ENCODE results near the gene HOXD12. TPM values are rescaled to one million over a fixed set of nuclear protein-coding genes. Genes with fewer than 3 reads are reported as not detected.

The HOXD12 gene
- total and polyA plus RNA-seq, 2 experiments from 2014 or later = not detected

DNA sequence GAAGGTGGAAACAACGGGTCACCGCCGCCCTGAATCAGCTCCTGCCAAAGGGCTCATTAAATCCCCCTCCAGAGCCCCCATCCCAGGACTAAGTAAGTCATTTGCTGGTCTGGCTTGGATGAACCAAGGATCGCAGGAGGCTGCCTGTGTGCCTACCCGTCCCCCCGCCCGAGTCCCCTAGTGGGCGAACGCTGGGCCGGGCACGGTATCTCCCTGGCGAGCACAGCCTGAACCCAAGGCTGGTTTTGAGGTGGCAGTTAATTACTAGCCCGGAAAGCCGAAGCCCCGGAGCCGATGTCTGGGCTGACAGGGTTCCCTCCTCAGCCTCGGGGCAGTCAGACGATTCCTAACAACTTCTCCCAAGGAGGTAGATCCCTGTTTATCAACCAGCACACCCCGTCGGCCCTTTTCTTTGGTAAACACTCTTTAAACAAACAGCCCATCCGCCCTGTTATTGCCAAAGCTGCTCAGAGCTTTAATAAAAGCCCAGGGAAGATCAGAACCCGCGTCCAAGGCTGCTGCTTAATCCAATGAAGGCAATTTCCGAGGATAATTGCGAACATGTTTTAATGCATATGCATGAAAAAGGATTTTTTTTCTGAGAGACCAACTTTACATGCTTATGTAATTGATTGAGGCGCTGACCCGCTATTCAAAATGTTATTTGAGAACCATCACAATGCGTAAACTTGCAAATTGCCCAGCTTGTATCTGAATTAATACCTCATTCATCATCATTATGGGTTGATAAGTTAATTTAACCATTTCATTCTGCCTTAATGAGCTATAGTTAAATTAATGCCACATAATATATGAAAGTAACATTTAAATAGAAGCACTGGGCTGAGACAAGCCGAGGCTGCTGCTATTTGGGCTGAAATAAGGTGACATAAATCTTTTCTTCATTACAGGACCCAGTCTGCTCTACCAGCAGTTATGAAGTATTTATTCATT is 26.4 kb upstream of the HOXD12 start:
- peaks cover 36% of the 10 kb centered on the region for H4K20me1 ChIP-seq (replicated peaks; ENCODE audit: insufficient read depth)
- H3K4me1 Mint-ChIP-seq = peaks cover 23% of the 10 kb centered on the region
- ATAC-seq (peak; percentile 38), DNase-seq (ENCODE audit: low spot score) (peak; percentile 49)
- no peak overlapping the region for H3K27ac ChIP-seq (ENCODE audit: low read depth)
- H3K4me1 ChIP-seq (ENCODE audit: insufficient read depth) = peaks cover 22% of the 10 kb centered on the region
- no peak overlapping the region for H2AFZ ChIP-seq
- peaks cover 100% of the 10 kb centered on the region for H3K27me3 ChIP-seq (ENCODE audit: insufficient read depth)
- H3K27ac Mint-ChIP-seq = no peak overlapping the region
- no peaks in the 10 kb centered on the region for H3K79me2 ChIP-seq (replicated peaks; ENCODE audit: insufficient read depth)
- peak overlapping the region; percentile 49 for H3K4me2 ChIP-seq
- no peaks in the 10 kb centered on the region; the same call in 2 of the 3 replicates for H3K9me3 Mint-ChIP-seq
- H3K27me3 Mint-ChIP-seq (ENCODE audit: insufficient read depth, low read depth, poor library complexity) = peaks cover 99% of the 10 kb centered on the region
- 0 out of 2 replicates have a peak overlapping the region, but pooled peaks have one; percentile 32 for H3K4me3 ChIP-seq
- TF ChIP-seq NANOG (IDR thresholded peaks at IDR 0.05; ENCODE audit: borderline replicate concordance) (no peak), EZH2 (IDR thresholded peaks at IDR 0.05; ENCODE audit: low read depth, unreplicated experiment) (peak; percentile 92), EZH2phosphoT487 (IDR thresholded peaks at IDR 0.05; ENCODE audit: unreplicated experiment) (peak; percentile 71)
- H3K36me3 Mint-ChIP-seq (ENCODE audit: low read depth) = no peaks in the 10 kb centered on the region; the same call in 2 of the 3 replicates
- H3K9me2 ChIP-seq (ENCODE audit: insufficient read depth) = no peaks in the 10 kb centered on the region
- H3K4me3 Mint-ChIP-seq = no peak overlapping the region; the same call in 2 of the 3 replicates
- no peaks in the 10 kb centered on the region; the same call in 1 of the 2 replicates for H3K36me3 ChIP-seq (ENCODE audit: insufficient read depth)
- H3F3A ChIP-seq (replicated peaks; ENCODE audit: low read depth) = peaks cover 16% of the 10 kb centered on the region

DNA sequence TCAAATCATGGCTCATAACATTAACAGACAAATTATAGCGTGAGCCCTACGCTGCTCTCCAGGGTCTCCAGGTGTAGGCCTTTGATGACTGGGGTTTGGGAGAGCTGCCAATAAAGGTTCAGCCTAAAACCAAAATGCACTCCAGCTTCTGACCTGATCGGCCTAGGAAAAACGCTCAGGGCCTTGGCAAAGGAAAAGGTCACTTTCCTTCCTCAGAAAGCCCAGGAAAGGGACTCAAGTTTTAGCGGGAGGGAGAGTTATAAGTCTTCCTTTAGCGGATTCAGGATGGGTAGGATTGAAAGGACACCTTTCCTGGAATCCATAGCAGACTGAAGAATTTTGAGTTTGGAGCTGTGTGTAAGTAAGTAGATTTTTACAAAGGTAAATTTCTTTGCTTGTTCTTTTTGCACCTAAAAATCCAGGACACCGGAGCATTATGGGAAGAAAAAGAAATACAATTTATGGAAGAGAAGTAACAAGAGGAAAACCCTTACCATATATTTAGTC is 24.6 kb upstream of the HOXD12 start:
- H3K9me2 ChIP-seq (ENCODE audit: insufficient read depth) = no peaks in the 10 kb centered on the region
- no peaks in the 10 kb centered on the region for H3K79me2 ChIP-seq (replicated peaks; ENCODE audit: insufficient read depth)
- Mint-ChIP-seq H3K4me3 (peak overlapping the region; percentile 23; the same call in 2 of the 3 replicates), H3K27me3 (ENCODE audit: insufficient read depth, low read depth, poor library complexity) (peaks cover 99% of the 10 kb centered on the region), H3K27ac (no peak overlapping the region), H3K36me3 (ENCODE audit: low read depth) (no peaks in the 10 kb centered on the region; the same call in 2 of the 3 replicates), H3K4me1 (peaks cover 30% of the 10 kb centered on the region), H3K9me3 (no peaks in the 10 kb centered on the region; the same call in 2 of the 3 replicates)
- H4K20me1 ChIP-seq (replicated peaks; ENCODE audit: insufficient read depth) = peaks cover 34% of the 10 kb centered on the region
- DNase-seq (ENCODE audit: low spot score) = peak; percentile 16
- H3F3A ChIP-seq (replicated peaks; ENCODE audit: low read depth) = peaks cover 25% of the 10 kb centered on the region
- no peak for ATAC-seq
- H3K27ac ChIP-seq (ENCODE audit: low read depth) = no peak overlapping the region
- peaks cover 100% of the 10 kb centered on the region for H3K27me3 ChIP-seq (ENCODE audit: insufficient read depth)
- no peaks in the 10 kb centered on the region; the same call in 1 of the 2 replicates for H3K36me3 ChIP-seq (ENCODE audit: insufficient read depth)
- H3K4me1 ChIP-seq (ENCODE audit: insufficient read depth) = peaks cover 22% of the 10 kb centered on the region; the same call in 1 of the 2 replicates
- no peak overlapping the region for H2AFZ ChIP-seq
- H3K4me2 ChIP-seq = 0 out of 2 replicates have a peak overlapping the region, but pooled peaks have one; percentile 27
- TF ChIP-seq EZH2 (IDR thresholded peaks at IDR 0.05; ENCODE audit: low read depth, unreplicated experiment) = peak; percentile 75
- TF ChIP-seq, protein P1, sequence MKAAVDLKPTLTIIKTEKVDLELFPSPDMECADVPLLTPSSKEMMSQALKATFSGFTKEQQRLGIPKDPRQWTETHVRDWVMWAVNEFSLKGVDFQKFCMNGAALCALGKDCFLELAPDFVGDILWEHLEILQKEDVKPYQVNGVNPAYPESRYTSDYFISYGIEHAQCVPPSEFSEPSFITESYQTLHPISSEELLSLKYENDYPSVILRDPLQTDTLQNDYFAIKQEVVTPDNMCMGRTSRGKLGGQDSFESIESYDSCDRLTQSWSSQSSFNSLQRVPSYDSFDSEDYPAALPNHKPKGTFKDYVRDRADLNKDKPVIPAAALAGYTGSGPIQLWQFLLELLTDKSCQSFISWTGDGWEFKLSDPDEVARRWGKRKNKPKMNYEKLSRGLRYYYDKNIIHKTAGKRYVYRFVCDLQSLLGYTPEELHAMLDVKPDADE (IDR thresholded peaks at IDR 0.05) = no peak
- H3K4me3 ChIP-seq = no peak overlapping the region

DNA sequence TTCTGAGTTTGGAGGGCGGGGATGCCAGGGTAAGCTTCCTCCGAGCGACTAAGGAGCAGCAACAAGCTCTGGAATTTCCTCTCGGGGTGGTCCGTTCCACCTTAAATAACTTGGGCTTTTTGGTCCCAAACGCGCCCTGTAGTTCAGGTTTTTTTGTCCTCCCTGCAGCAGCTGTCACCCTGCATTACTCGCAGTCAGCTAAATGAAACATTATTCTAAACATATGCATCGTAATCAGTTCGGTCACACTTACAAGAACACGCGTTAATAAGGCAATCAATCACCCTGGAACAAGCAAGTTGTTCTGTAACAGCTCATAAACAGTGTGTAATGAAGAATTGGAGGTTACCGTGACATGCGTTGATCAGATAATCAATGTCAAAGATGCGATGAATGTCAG is 24.1 kb upstream of the HOXD12 start:
- Histone ChIP-seq H3F3A (replicated peaks; ENCODE audit: low read depth) (peaks cover 25% of the 10 kb centered on the region), H3K27me3 (ENCODE audit: insufficient read depth) (peaks cover 98% of the 10 kb centered on the region), H2AFZ (no peak overlapping the region), H3K27ac (ENCODE audit: low read depth) (no peak overlapping the region), H3K4me3 (no peak overlapping the region), H3K9me2 (ENCODE audit: insufficient read depth) (no peaks in the 10 kb centered on the region), H3K4me2 (0 out of 2 replicates have a peak overlapping the region, but pooled peaks have one; percentile 27), H3K36me3 (ENCODE audit: insufficient read depth) (no peaks in the 10 kb centered on the region), H3K79me2 (replicated peaks; ENCODE audit: insufficient read depth) (no peaks in the 10 kb centered on the region), H4K20me1 (replicated peaks; ENCODE audit: insufficient read depth) (peaks cover 34% of the 10 kb centered on the region), H3K4me1 (ENCODE audit: insufficient read depth) (peaks cover 22% of the 10 kb centered on the region; the same call in 1 of the 2 replicates)
- H3K36me3 Mint-ChIP-seq (ENCODE audit: low read depth) = no peaks in the 10 kb centered on the region; the same call in 2 of the 3 replicates
- ATAC-seq (no peak), DNase-seq (ENCODE audit: low spot score) (peak; percentile 87)
- H3K4me3 Mint-ChIP-seq = peak overlapping the region; percentile 43; the same call in 2 of the 3 replicates
- no peak overlapping the region for H3K27ac Mint-ChIP-seq
- no peaks in the 10 kb centered on the region; the same call in 2 of the 3 replicates for H3K9me3 Mint-ChIP-seq
- peaks cover 30% of the 10 kb centered on the region for H3K4me1 Mint-ChIP-seq
- peaks cover 96% of the 10 kb centered on the region for H3K27me3 Mint-ChIP-seq (ENCODE audit: insufficient read depth, low read depth, poor library complexity)
- TF ChIP-seq, protein P2, sequence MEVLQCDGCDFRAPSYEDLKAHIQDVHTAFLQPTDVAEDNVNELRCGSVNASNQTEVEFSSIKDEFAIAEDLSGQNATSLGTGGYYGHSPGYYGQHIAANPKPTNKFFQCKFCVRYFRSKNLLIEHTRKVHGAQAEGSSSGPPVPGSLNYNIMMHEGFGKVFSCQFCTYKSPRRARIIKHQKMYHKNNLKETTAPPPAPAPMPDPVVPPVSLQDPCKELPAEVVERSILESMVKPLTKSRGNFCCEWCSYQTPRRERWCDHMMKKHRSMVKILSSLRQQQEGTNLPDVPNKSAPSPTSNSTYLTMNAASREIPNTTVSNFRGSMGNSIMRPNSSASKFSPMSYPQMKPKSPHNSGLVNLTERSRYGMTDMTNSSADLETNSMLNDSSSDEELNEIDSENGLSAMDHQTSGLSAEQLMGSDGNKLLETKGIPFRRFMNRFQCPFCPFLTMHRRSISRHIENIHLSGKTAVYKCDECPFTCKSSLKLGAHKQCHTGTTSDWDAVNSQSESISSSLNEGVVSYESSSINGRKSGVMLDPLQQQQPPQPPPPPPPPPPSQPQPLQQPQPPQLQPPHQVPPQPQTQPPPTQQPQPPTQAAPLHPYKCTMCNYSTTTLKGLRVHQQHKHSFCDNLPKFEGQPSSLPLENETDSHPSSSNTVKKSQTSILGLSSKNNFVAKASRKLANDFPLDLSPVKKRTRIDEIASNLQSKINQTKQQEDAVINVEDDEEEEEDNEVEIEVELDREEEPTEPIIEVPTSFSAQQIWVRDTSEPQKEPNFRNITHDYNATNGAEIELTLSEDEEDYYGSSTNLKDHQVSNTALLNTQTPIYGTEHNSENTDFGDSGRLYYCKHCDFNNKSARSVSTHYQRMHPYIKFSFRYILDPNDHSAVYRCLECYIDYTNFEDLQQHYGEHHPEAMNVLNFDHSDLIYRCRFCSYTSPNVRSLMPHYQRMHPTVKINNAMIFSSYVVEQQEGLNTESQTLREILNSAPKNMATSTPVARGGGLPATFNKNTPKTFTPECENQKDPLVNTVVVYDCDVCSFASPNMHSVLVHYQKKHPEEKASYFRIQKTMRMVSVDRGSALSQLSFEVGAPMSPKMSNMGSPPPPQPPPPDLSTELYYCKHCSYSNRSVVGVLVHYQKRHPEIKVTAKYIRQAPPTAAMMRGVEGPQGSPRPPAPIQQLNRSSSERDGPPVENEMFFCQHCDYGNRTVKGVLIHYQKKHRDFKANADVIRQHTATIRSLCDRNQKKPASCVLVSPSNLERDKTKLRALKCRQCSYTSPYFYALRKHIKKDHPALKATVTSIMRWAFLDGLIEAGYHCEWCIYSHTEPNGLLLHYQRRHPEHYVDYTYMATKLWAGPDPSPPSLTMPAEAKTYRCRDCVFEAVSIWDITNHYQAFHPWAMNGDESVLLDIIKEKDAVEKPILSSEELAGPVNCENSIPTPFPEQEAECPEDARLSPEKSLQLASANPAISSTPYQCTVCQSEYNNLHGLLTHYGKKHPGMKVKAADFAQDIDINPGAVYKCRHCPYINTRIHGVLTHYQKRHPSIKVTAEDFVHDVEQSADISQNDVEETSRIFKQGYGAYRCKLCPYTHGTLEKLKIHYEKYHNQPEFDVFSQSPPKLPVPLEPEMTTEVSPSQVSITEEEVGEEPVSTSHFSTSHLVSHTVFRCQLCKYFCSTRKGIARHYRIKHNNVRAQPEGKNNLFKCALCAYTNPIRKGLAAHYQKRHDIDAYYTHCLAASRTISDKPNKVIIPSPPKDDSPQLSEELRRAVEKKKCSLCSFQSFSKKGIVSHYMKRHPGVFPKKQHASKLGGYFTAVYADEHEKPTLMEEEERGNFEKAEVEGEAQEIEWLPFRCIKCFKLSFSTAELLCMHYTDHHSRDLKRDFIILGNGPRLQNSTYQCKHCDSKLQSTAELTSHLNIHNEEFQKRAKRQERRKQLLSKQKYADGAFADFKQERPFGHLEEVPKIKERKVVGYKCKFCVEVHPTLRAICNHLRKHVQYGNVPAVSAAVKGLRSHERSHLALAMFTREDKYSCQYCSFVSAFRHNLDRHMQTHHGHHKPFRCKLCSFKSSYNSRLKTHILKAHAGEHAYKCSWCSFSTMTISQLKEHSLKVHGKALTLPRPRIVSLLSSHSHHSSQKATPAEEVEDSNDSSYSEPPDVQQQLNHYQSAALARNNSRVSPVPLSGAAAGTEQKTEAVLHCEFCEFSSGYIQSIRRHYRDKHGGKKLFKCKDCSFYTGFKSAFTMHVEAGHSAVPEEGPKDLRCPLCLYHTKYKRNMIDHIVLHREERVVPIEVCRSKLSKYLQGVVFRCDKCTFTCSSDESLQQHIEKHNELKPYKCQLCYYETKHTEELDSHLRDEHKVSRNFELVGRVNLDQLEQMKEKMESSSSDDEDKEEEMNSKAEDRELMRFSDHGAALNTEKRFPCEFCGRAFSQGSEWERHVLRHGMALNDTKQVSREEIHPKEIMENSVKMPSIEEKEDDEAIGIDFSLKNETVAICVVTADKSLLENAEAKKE (CRISPR knock-in tag; IDR thresholded peaks at IDR 0.05) = no peak
- no peak for TF ChIP-seq NANOG (IDR thresholded peaks at IDR 0.05; ENCODE audit: borderline replicate concordance)
